HL-60 (cell line): ENCODE measurements around the gene PTPRT.

Experiments
- DNase-seq, 2 experiments: peaks; one replicate each; pipeline ENCODE4 v3.0.0-alpha.2; 2010 to 2020; ENCODE audit warnings: low read depth in 1 of 2, low spot score in 1 of 2
- H3K27ac ChIP-seq: fragments of 250-450 bp; sonication (Bioruptor Pico); replicated peaks from 2 replicates; pipeline ENCODE4 v1.5.1; 2020; ENCODE audit warnings: mild to moderate bottlenecking, moderate library complexity
- H3K27me3 ChIP-seq: fragments of 250-450 bp; sonication (Bioruptor Pico); 2 replicates; pipeline ENCODE4 v1.5.1; 2021; ENCODE audit warnings: mild to moderate bottlenecking, moderate library complexity; ENCODE audit not compliant: insufficient read depth, poor library complexity, severe bottlenecking
- H3K4me3 ChIP-seq: replicated peaks from 2 replicates; pipeline ENCODE4 v1.5.1; 2011; ENCODE audit warnings: mild to moderate bottlenecking, control low read depth, low read length; ENCODE audit not compliant: insufficient read depth
- CTCF ChIP-seq: IDR thresholded peaks from one replicate; pipeline ENCODE4 v1.5.1; 2011; ENCODE audit warnings: low read length, control low read depth, inconsistent platforms; ENCODE audit not compliant: insufficient read depth
- GABPA ChIP-seq: IDR thresholded peaks from 2 replicates; pipeline ENCODE4 v1.6.1; 2012; ENCODE audit warnings: low read depth
- POLR2AphosphoS5 ChIP-seq: IDR thresholded peaks from 2 replicates; pipeline ENCODE4 v1.6.1; 2012; ENCODE audit warnings: low read depth
- REST ChIP-seq: IDR thresholded peaks from 2 replicates; pipeline ENCODE4 v1.6.1; 2012; ENCODE audit warnings: low read depth; ENCODE audit not compliant: insufficient replicate concordance
- SPI1 ChIP-seq: IDR thresholded peaks from 2 replicates; pipeline ENCODE4 v1.6.1; 2012; ENCODE audit warnings: low read depth, mild to moderate bottlenecking, borderline replicate concordance

PTPRT gene

GRCh38 chr20:42267793-42268384, 921.8 kb downstream of the PTPRT start:
- no peak for DNase-seq
- Histone ChIP-seq H3K27me3 (no peaks in the 10 kb centered on the region), H3K4me3 (no peak overlapping the region), H3K27ac (no peak overlapping the region)
- TF ChIP-seq SPI1, result no peak
- TF ChIP-seq GABPA, result no peak
- no peak for TF ChIP-seq POLR2AphosphoS5
- no peak for TF ChIP-seq CTCF
- TF ChIP-seq REST, result no peak

- TF ChIP-seq CTCF, result no peak
- no peak for TF ChIP-seq SPI1
- no peak for TF ChIP-seq GABPA
- TF ChIP-seq POLR2AphosphoS5, result no peak
- TF ChIP-seq REST, result no peak
- no peak overlapping the region for H3K27ac ChIP-seq
- DNase-seq, result no peak
- H3K27me3 ChIP-seq, result no peaks in the 10 kb centered on the region
- no peak overlapping the region for H3K4me3 ChIP-seq
Observed at GRCh38 chr20:42261766-42262270, 927.9 kb downstream of the PTPRT start.

- Histone ChIP-seq H3K4me3 (no peak overlapping the region), H3K27me3 (no peaks in the 10 kb centered on the region), H3K27ac (no peak overlapping the region)
- no peak for DNase-seq
- TF ChIP-seq POLR2AphosphoS5, result no peak
Observed at GRCh38 chr20:42260184-42260583, 929.5 kb downstream of the PTPRT start.

- DNase-seq, result no peak
- no peaks in the 10 kb centered on the region for H3K27me3 ChIP-seq
- no peak overlapping the region for H3K4me3 ChIP-seq
- H3K27ac ChIP-seq, result no peak overlapping the region
- TF ChIP-seq SPI1, result no peak
- TF ChIP-seq REST, result no peak
- no peak for TF ChIP-seq CTCF
- TF ChIP-seq POLR2AphosphoS5, result no peak
- TF ChIP-seq GABPA, result no peak
Observed at GRCh38 chr20:42259389-42259788, 930.3 kb downstream of the PTPRT start.
